GM12878 (cell line): Measurements from ENCODE around the gene ARHGEF7. TPM values are rescaled to one million over a fixed set of nuclear protein-coding genes. Genes with fewer than 3 reads are reported as not detected.

Experiments
- ATAC-seq: fragments of 200-7000 bp; cut with Tn5 transposase; 3 replicates; pipeline ENCODE4 v1.9.1; 2020; ENCODE audit warnings: mild to moderate bottlenecking, moderate library complexity
- BruUV-seq: library from RNA; stranded (reverse); fragments of 400-500 nt; replicated peaks from 2 replicates; lab custom pipeline; 2021; lab: Mats Ljungman, UMichigan
- CTCF ChIA-PET: fragments of 300-600 bp; sonication (Branson Sonifier 250); formaldehyde crosslinking; extraction: SDS; loops from one replicate; lab custom pipeline; 2021; ENCODE audit warnings: inconsistent platforms; lab: Yijun Ruan, JAX
- POLR2A ChIA-PET: fragments of 350-600 bp; formaldehyde crosslinking; extraction: SDS; loops from one replicate; lab custom pipeline; 2021; ENCODE audit warnings: inconsistent platforms; lab: Charles Lee
- RAD21 ChIA-PET: fragments of 300-600 bp; sonication (Branson Sonifier 250); formaldehyde crosslinking; loops from one replicate; lab custom pipeline; 2023; ENCODE audit warnings: antibody characterized with exemption; ENCODE audit not compliant: unreplicated experiment; lab: Charles Lee
- SMC1A ChIA-PET: fragments of 300-600 bp; sonication (Branson Sonifier 250); formaldehyde crosslinking; loops from one replicate; lab custom pipeline; 2023; ENCODE audit not compliant: unreplicated experiment, uncharacterized antibody; lab: Charles Lee
- DNase-seq: peaks from one replicate; pipeline ENCODE4 v3.0.0-alpha.2; 2011; ENCODE audit warnings: low read depth, low spot score
- FAIRE-seq: peaks from 3 replicates; lab custom pipeline; 2011; peaks lifted over from hg19 to GRCh38; lab: Jason Lieb, UNC
- H2AFZ ChIP-seq: 2 replicates; pipeline ENCODE4 v1.6.0; 2011; ENCODE audit warnings: low read depth, low read length, control low read depth; ENCODE audit not compliant: control insufficient read depth
- H3K27ac ChIP-seq: 2 replicates; pipeline ENCODE4 v1.5.1; 2011; ENCODE audit warnings: control low read depth; ENCODE audit not compliant: control insufficient read depth, insufficient read depth
- H3K27me3 ChIP-seq, 2 experiments: replicated peaks in 1 of 2; 2 replicates each; pipeline versions ENCODE4 v1.6.0 to v1.6.1; 2011; ENCODE audit warnings: low read length in 1 of 2; ENCODE audit not compliant: control insufficient read depth in 2 of 2, insufficient read depth in 2 of 2
- H3K36me3 ChIP-seq, 2 experiments: 2 replicates each; pipeline ENCODE4 v1.5.1; 2011; ENCODE audit warnings: low read length in 1 of 2; ENCODE audit not compliant: control insufficient read depth in 2 of 2, insufficient read depth in 2 of 2
- H3K4me1 ChIP-seq: 2 replicates; pipeline ENCODE4 v1.6.1; 2011; ENCODE audit warnings: mild to moderate bottlenecking, low read length, moderate library complexity, mixed read lengths; ENCODE audit not compliant: control insufficient read depth, insufficient read depth
- H3K4me2 ChIP-seq: 2 replicates; pipeline ENCODE4 v1.6.0; 2011; ENCODE audit warnings: control low read depth; ENCODE audit not compliant: control insufficient read depth, insufficient read depth
- H3K4me3 ChIP-seq: fragments of 200-600 bp; sonication (generic); 2 replicates; pipeline ENCODE4 v1.5.1; 2016
- H3K79me2 ChIP-seq: 2 replicates; pipeline ENCODE4 v1.6.0; 2011; ENCODE audit warnings: low read length; ENCODE audit not compliant: control insufficient read depth, insufficient read depth
- H3K9ac ChIP-seq: 2 replicates; pipeline ENCODE4 v1.8.0; 2011; ENCODE audit warnings: low read length, control low read depth, mixed read lengths; ENCODE audit not compliant: control insufficient read depth, insufficient read depth
- H3K9me3 ChIP-seq: replicated peaks from 3 replicates; pipeline ENCODE4 v1.5.1; 2011; ENCODE audit warnings: mild to moderate bottlenecking, low read length; ENCODE audit not compliant: control insufficient read depth, insufficient read depth
- H4K20me1 ChIP-seq: 2 replicates; pipeline ENCODE4 v1.6.0; 2011; ENCODE audit not compliant: control insufficient read depth, insufficient read depth
- ATF3 ChIP-seq: IDR thresholded peaks from 2 replicates; pipeline ENCODE4 v1.6.1; 2011; ENCODE audit warnings: low read depth, mild to moderate bottlenecking, low read length, moderate library complexity, borderline replicate concordance; ENCODE audit errors: extremely low read depth
- BCLAF1 ChIP-seq: fragments of 450-650 bp; IDR thresholded peaks from 2 replicates; pipeline ENCODE4 v1.6.1; 2017; ENCODE audit warnings: antibody characterized with exemption, mild to moderate bottlenecking, moderate library complexity
- KAT2A ChIP-seq: conservative IDR thresholded peaks from 2 replicates; pipeline ENCODE4 v1.6.1; 2011; ENCODE audit warnings: low read depth, low read length; ENCODE audit not compliant: control insufficient read depth
- KDM1A ChIP-seq: fragments of 200-600 bp; sonication (generic); IDR thresholded peaks from 2 replicates; pipeline ENCODE4 v1.6.1; 2016; ENCODE audit warnings: borderline replicate concordance
- KLF5 ChIP-seq: fragments of 450-650 bp; IDR thresholded peaks from 2 replicates; pipeline ENCODE4 v1.6.1; 2014; ENCODE audit warnings: mild to moderate bottlenecking; ENCODE audit not compliant: partially characterized antibody
- MEF2A ChIP-seq: IDR thresholded peaks from 2 replicates; pipeline ENCODE4 v1.6.1; 2011; ENCODE audit warnings: low read depth, mild to moderate bottlenecking, low read length, moderate library complexity; ENCODE audit not compliant: insufficient read depth
- NKRF ChIP-seq: fragments of 450-650 bp; conservative IDR thresholded peaks from 2 replicates; pipeline ENCODE4 v1.6.1; 2017; ENCODE audit warnings: mild to moderate bottlenecking, moderate library complexity
- PAX8 ChIP-seq: fragments of 450-650 bp; IDR thresholded peaks from 2 replicates; pipeline ENCODE4 v1.6.1; 2017; ENCODE audit warnings: mild to moderate bottlenecking, moderate library complexity
- RBBP5 ChIP-seq: fragments of 200-600 bp; sonication (generic); conservative IDR thresholded peaks from 2 replicates; pipeline ENCODE4 v1.6.1; 2016
- RCOR1 ChIP-seq: conservative IDR thresholded peaks from 2 replicates; pipeline ENCODE4 v1.6.1; 2012; ENCODE audit warnings: low read depth, low read length, improper control_type of control experiment
- ZNF217 ChIP-seq: fragments of 450-650 bp; IDR thresholded peaks from 2 replicates; pipeline ENCODE4 v1.6.1; 2017; ENCODE audit warnings: antibody characterized with exemption, mild to moderate bottlenecking
- ZNF24 ChIP-seq: fragments of 450-650 bp; IDR thresholded peaks from 2 replicates; pipeline ENCODE4 v1.6.1; 2017; ENCODE audit warnings: antibody characterized with exemption, mild to moderate bottlenecking
- WGBS: methylation state at CpG from one replicate; pipeline ENCODE4 v1.1.6; 2016; ENCODE audit warnings: low lambda C conversion rate; ENCODE audit not compliant: insufficient replicate concordance, insufficient coverage; ENCODE audit errors: missing lambda C conversion rate; 5-methylcytosine and 5-hydroxymethylcytosine counted together
- in situ Hi-C: fragments of 300-500 bp; cut with MboI; formaldehyde crosslinking; loops from 9 replicates; pipeline ENCODE4 v1.14.3; 2018; ENCODE audit warnings: mixed read lengths
- intact Hi-C: fragments of 100-400 bp; cut with micrococcal nuclease; formaldehyde crosslinking; loops from one replicate; pipeline ENCODE4 v1.14.2; 2022; ENCODE audit not compliant: unreplicated experiment
- polyA plus RNA-seq, 11 experiments: library from polyadenylated mRNA; depleted of rRNA in 4 of 11; unstranded in 6 of 11; stranded (reverse) in 5 of 11; fragments of >200 nt; fragmentation: Nextera tagmentation in 4 of 11; fragmentation: Illumina TruSeq in 1 of 11; extraction: Ambion mirVana in 4 of 11; extraction: Trizol in 1 of 11; gene quantifications; 1 replicate in 1 of 11; 2 replicates in 10 of 11; pipeline versions ENCODE4 v1.2.1 to v1.2.3, GENCODE V29; 2011 to 2016; ENCODE audit warnings: inconsistent platforms in 2 of 11, missing spikeins in 2 of 11, low read depth in 1 of 11
- total RNA-seq, 4 experiments: library from RNA; depleted of rRNA in 3 of 4; stranded (reverse); fragments of >200 nt in 3 of 4; fragmentation: Illumina TruSeq in 1 of 4; extraction: Trizol in 1 of 4; gene quantifications; 2 replicates each; pipeline versions ENCODE4 v1.2.1 to v1.2.3, GENCODE V29; 2013 to 2021
- TF ChIP-seq, protein P1 (sequence below): fragments of 450-650 bp; IDR thresholded peaks from 2 replicates; pipeline ENCODE4 v1.6.1; 2017; ENCODE audit warnings: mild to moderate bottlenecking

Gene ARHGEF7
- total and polyA plus RNA-seq, 10 of the 15 experiments (the other 5 are each of a cell fraction or from before 2014, with no cell fraction given), result 4.7 to 65.5 (median 36.6) TPM

GRCh38 chr13:111228262-111229144 is 113.4 kb downstream of the ARHGEF7 start:
- Histone ChIP-seq H3K27ac (no peak overlapping the region), H3K79me2 (peaks cover 22% of the 10 kb centered on the region), H2AFZ (no peak overlapping the region), H3K4me1 (no peaks in the 10 kb centered on the region), H3K4me3 (no peak overlapping the region), H3K4me2 (no peak overlapping the region), H3K36me3 (peaks cover 13 to 19% of the 10 kb centered on the region in 2 experiments; a peak in 3 of 4 replicates), H3K9ac (no peak overlapping the region), H3K27me3 (no peaks in the 10 kb centered on the region), H3K9me3 (no peaks in the 10 kb centered on the region), H4K20me1 (peaks cover 5% of the 10 kb centered on the region)
- DNase-seq (no peak), FAIRE-seq (no peak), ATAC-seq (no peak)
- RAD21 ChIA-PET, result interaction anchor here (0.7 kb wide), 1 partner anchor 161 kb away, joined by 3 read pairs; no protein-coding TSS in a partner anchor
- POLR2A ChIA-PET, result no interaction called here
- intact Hi-C loops, result no loop called here
- SMC1A ChIA-PET, result interaction anchor here (0.9 to 1.0 kb wide), 2 partner anchors 27 to 28 kb away, joined by 3 to 4 read pairs; no protein-coding TSS in a partner anchor
- in situ Hi-C loops, result no loop called here
- no TSS peak for BruUV-seq
- no peak for TF ChIP-seq PAX8
- TF ChIP-seq KDM1A, result no peak
- no peak for TF ChIP-seq ZNF217
- no peak for TF ChIP-seq RBBP5
- no peak for TF ChIP-seq BCLAF1
- TF ChIP-seq RCOR1, result no peak
- TF ChIP-seq ATF3, result no peak
- TF ChIP-seq KLF5, result no peak
- TF ChIP-seq NKRF, result no peak
- TF ChIP-seq, protein P1, sequence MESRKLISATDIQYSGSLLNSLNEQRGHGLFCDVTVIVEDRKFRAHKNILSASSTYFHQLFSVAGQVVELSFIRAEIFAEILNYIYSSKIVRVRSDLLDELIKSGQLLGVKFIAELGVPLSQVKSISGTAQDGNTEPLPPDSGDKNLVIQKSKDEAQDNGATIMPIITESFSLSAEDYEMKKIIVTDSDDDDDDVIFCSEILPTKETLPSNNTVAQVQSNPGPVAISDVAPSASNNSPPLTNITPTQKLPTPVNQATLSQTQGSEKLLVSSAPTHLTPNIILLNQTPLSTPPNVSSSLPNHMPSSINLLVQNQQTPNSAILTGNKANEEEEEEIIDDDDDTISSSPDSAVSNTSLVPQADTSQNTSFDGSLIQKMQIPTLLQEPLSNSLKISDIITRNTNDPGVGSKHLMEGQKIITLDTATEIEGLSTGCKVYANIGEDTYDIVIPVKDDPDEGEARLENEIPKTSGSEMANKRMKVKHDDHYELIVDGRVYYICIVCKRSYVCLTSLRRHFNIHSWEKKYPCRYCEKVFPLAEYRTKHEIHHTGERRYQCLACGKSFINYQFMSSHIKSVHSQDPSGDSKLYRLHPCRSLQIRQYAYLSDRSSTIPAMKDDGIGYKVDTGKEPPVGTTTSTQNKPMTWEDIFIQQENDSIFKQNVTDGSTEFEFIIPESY, result no peak
- no peak for TF ChIP-seq KAT2A
- no peak for TF ChIP-seq ZNF24
- TF ChIP-seq MEF2A, result no peak
- 95% methylated on average over 27 of the region's 27 CpGs for WGBS
- CTCF ChIA-PET, result interaction anchor here (2.6 kb wide), 1 partner anchor 161 kb away, joined by 6 read pairs; no protein-coding TSS in a partner anchor
